ENCODE results near the gene MFAP5. TPM values are rescaled to one million over a fixed set of nuclear protein-coding genes. Genes with fewer than 3 reads are reported as not detected.

Gene MFAP5, protein sequence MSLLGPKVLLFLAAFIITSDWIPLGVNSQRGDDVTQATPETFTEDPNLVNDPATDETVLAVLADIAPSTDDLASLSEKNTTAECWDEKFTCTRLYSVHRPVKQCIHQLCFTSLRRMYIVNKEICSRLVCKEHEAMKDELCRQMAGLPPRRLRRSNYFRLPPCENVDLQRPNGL
- total RNA-seq, result 10 to 100 TPM; 10.9 to 18.4 TPM
- long read RNA-seq, partial matches to known transcripts, result 0 of 5 reads
- long read RNA-seq, other reads (novel, unspliced or antisense), result 0 of 5 reads

DNA sequence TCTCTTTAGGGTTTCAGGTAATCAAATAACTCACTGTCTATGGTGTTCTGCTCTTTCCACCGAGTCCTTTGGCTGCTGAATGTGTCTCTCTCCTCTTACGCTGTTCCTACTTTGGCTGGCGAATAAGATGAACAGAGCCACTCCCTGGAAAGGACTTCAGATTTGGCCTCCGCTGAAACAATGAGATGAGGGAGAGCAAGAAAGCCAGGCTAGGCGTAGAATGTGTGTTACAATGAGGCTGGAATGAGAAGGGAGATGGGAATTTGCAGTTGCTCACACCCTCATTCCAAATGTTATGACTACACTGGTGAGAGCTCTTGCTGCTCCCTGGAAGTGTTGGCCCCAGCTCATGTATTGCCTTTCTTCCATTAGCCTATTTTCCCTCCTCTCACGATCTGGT, at the start of gene MFAP5:
MFAP5 (minus strand) TSS at position 234 of the 400 bp plus-strand sequence. CDS start 722 bp downstream, outside the sequence.
- intact Hi-C loops (cut with DNase I, micrococcal nuclease), result no loop called here
- DNase-seq (no peak), ATAC-seq (no peak)

DNA sequence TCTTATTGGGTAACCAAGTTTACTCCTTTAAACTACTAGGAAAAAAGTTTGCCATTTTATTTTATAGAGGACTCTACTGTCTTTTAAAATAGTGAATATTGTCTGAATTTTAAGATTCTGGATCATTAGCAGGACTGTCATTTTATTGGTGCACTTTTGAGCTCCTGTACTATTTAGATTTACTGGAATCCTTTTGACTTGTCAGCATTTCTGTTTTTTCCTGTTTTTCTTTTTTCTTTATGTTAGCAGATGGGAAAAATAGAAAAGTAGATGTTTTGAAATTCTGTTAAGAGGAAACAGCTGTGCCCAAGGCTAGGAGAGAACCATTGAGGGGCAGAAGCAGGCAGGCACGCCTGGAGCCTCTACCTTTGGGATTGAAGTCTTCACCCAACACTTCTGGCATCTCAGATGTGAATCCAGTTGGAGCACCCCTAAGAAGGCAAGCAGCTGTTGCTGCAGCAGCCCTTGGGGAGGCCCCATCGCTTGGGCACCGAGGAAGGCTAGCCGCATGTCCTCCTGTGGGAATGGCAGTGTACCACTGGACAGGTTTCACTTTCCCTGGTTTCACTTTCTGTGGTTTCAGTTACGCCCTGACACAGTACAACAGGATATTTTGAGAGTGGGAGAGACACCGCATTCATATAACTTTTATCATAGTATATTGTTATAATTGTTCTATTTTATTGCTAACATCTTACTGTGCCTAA, 46.7 kb upstream of the MFAP5 start:
- intact Hi-C loops (cut with DNase I, micrococcal nuclease), result no loop called here
- DNase-seq (peak; percentile 19 to 37), ATAC-seq (peak; percentile 94)

DNA sequence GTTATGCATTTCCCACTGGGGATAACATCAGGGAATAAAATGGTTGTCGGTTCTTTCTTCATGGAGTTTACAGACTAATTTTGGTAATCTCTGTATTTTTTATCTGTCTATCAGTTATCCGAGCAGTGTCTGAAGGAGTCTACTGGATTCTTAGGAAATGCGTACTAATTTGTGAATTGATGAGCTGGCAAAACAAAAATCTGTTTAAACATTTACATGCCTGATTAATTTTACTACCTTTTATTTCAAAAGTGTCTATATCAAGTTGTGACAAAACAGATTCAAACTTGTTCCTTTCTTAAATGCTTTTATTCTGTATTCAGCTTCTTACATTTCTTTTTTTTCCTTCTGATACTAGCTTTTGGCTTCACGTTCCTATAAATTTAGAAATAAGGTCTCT, 39.5 kb upstream of the MFAP5 start:
- no peak for DNase-seq
- intact Hi-C loops (cut with DNase I, micrococcal nuclease), result no loop called here
- no peak for ATAC-seq

DNA sequence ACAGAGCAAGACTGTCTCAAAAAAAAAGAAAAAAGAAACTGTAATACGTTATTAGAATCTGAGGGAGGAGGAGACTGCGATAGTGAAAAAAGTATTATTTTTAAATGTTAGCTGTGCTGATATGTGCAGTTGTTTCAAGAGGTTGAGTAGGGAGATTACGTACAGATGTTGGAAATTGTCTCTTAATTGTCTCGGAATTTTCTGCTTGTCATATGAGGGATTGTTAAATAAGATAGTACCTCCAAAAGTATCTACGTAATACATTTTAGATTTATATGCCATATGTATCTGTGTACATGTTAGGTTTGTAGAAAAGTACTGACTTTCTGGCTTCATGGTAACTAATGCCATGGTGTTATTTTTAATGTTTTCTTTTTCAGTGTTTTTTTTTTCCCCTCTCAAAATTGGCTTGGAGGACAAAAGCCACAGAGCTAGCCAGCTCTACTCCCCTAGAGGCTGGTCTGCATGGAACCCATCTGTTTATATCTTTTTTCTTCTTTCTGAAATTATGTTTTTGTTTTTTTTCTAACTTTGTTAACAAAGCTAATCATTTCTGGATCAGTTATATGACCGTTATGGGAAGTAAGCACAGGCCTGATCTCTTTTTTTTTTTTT, 38.5 kb upstream of the MFAP5 start:
- DNase-seq (no peak), ATAC-seq (no peak)
- intact Hi-C loops (cut with DNase I, micrococcal nuclease), result no loop called here

DNA sequence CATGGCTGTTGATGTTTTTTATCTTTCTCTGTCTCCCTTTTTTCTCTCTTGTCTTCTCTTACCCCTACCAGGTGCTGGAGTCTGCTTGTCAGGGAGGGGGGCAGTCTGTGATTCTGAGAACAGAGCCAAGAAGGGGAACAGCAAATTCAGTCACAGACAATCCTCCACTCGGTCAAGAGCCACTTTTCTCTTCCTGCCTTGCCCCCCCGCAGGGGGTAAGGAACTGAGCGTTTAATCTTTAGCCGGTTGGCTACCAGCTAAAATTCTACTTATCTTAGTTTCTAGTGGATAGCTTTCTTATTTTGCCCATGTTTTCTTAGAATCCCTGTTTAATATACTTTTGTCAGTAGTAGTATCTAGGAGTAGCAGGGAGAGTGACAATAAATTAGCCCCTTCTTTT, 37.1 kb upstream of the MFAP5 start:
- no peak for DNase-seq
- intact Hi-C loops (cut with DNase I, micrococcal nuclease), result no loop called here

DNA sequence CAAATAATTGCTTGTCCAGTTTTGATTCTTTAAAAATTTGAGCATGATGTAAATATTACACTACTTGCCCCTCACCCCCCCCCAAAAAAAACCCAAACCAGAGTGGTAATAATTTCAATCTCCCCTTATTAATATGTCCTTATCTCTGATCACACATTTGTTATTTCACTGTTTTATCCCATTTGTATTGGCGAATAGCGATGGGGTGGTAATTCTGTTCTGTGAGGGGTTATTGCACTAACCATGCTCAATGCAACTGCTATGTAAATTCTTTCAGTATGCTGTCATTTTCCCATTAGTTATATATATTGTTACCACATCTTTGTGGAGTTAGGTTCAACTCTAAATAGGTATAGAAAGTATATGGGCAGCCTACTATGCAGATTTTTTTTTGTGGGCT, 36.3 kb upstream of the MFAP5 start:
- ATAC-seq (no peak), DNase-seq (no peak)
- intact Hi-C loops (cut with DNase I, micrococcal nuclease), result no loop called here

More for the DNA sequence above, 37.1 kb upstream of the MFAP5 start:
- ATAC-seq, result no peak

DNA sequence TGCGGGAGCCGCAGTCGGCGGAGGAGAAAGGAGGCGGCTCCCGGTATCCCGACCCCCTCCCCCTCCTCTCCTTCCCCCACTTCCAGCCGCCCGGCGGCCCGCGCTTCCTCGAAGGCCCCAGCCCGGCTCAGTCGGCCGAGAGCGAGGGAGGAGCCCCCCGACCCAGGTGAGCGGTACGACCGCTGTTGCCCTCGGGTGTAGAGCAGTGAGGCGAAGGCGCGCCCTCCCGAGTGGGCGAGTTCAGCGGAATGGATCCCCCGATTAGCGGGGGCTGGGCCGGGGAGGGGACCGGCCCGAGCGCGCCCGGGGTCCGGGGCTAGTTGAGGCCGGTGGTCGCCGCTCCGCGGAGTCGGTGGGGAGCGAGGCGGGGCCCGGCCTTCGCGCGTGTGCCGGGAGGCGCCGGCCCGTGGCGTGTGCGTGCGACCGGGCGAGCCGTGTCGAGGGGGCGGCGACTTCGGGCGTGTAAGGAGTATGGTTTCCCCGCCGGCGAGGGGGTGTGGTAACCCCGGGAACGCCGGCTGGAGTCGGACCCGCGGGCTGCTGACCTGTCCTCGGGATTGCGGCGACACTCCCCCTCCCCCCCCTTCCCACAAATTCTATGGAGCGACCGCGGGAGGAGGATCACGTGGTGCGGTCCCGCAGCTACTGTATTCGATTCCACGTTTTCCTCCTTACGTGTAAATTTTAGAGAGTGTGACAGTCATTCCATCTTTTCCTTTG, 35.7 kb upstream of the MFAP5 start:
- ATAC-seq (peak; percentile 62), DNase-seq (peak; percentile 50 to 65)
- intact Hi-C loops (cut with DNase I, micrococcal nuclease), result no loop called here

DNA sequence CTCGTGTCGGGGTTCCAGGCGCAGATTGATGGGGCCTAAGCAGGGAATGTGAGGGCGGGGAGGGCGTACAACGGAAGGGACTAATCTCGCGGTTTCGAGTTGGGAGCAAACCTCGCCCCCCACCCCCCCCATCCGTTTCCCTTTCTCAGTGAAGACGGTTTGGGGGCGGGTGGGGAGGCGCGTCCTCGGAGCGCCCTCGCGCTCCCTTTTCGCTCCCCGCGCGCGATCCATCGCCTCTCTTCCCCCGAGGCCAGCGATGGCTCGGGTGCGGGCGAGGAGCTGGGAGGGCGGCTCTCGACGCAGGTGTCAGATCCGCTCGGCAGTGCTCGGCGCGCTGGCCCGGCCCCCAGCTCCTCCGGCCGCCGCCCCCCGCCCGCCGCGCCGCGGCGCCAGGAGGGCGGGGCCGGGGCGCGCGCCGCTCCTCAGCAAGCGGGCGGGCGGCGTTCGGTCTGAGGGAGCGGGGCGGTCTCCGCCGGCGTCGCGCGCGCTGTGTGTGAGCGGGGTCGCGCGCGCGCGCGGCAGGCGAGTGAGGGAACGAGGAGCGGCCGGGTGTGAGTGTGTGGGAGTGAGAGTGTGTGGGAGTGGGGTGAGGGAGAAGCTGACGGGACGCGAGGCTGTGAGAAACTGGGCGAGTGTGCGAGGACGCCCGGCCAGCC, 35.0 kb upstream of the MFAP5 start, which contains the start of gene RIMKLB:
RIMKLB (plus strand) TSS at position 516 of the 656 bp plus-strand sequence. CDS start 15,876 bp downstream, outside the sequence.
- ATAC-seq (peak; percentile 88), DNase-seq (peak; percentile 73 to 79)
- intact Hi-C loops (cut with DNase I, micrococcal nuclease), result no loop called here

DNA sequence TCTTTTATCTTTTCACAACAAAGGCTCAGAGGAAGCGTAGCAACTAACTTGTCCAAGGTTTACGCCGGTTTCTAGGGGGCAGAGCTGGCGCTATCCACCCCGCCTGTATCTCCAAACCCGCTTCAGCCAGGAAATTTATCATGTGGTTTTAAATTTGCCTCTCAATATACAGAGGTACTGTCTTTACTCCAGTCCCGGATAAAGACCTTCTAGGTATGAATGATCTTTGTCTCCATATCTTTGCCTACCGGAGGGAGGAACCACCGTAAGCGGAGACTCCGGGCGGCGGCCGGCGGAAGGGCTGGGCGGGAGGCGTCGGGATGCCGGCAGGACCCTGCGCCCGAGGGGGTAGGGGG, 34.5 kb upstream of the MFAP5 start:
- ATAC-seq (peak; percentile 43), DNase-seq (no peak)
- intact Hi-C loops (cut with DNase I, micrococcal nuclease), result no loop called here

DNA sequence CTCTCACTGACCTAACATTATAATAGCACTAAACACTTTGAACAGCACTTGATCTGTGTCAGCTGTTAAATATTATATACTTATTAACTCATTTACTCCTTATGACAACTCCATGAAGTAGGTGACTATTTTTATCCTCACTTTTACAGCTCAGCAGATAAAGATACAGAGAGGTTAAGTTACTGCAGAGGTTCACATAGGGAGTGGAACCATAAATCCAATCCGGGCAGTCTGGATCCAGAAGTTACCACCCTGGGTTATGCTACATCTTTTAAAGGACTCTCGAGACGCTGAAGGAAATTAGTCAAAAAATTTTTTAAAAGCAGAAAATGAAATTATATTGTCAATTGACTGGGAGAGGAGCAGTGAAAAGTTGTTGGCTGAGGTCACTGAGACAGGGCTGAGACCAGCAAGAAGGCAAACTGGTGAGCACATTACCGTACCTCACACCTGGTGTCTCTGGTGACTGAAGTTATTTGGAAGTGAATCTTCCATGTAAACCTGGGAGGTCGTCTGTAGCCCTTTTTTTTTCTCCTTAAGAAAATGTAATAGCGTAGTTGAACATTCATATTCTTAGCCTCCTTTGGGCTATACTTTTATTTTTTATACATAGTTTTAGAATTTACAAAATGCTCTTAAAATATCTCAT, 33.9 kb upstream of the MFAP5 start:
- intact Hi-C loops (cut with DNase I, micrococcal nuclease), result no loop called here
- ATAC-seq (no peak), DNase-seq (no peak)

DNA sequence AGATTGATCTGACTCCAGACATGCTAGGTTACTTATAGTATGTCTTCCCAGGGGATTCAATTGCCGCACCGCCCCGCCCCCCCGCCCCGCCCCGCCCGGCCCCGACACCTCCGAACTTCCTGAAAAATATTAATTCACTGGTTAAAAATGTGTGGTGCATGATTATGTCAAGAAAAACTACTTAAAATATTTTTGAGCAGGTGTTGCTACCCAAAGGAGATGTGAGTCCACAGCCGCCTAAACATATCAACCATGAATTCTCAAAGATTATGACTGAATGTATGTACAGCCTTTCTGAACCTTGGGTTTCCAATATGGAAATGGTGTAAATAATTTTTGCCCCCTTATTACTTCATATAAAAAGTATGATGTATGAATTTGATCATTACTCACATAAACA, 32.5 kb upstream of the MFAP5 start:
- DNase-seq (no peak), ATAC-seq (no peak)
- intact Hi-C loops (cut with DNase I, micrococcal nuclease), result no loop called here

DNA sequence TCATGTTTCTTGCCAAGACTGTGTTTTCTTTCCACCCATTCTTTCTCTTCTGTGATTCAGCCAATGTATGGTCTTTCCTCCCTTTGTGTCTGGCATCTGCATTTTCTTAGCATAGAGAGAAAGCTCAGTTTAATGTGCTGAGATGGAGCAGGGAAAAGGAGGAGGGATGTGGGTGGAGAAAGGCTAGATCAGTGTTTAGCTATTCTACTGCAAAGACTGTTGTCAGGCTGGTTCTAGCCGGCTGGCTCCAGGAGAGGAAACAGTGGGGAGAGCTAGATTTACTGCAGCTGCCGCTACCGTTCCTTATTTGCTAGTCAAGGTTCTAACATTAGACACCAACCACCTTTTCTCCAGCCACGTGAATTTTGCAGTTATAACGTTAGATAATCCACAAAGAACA, 29.9 kb upstream of the MFAP5 start:
- DNase-seq (peak; percentile 29 to 61), ATAC-seq (peak; percentile 61)
- intact Hi-C loops (cut with DNase I, micrococcal nuclease), result no loop called here

DNA sequence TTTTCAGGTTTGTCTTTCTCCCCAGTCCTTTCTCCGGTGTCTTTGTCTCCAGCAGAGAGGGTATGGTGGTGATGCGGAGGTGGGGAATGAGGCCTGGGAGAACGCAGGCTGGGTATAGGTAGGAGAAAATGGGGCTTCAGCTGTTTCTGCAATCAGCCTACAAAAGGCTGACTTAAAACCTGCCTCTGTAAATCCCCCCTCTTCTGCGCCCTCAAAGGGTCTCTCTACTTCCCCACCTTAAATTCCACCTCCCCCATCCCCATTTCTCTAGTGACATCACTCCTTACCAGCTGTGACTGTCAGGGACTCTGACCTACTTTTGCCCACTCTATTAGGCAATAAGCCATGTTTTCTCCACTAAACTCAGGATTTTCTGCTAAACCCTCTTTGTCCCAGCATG, 27.1 kb upstream of the MFAP5 start:
- no peak for ATAC-seq
- intact Hi-C loops (cut with DNase I, micrococcal nuclease), result loop anchor here (10.0 kb wide), 3 partner anchors 135 to 355 kb away; partner anchors contain the start of gene A2ML1 (in 1 of the 2)
- no peak for DNase-seq

DNA sequence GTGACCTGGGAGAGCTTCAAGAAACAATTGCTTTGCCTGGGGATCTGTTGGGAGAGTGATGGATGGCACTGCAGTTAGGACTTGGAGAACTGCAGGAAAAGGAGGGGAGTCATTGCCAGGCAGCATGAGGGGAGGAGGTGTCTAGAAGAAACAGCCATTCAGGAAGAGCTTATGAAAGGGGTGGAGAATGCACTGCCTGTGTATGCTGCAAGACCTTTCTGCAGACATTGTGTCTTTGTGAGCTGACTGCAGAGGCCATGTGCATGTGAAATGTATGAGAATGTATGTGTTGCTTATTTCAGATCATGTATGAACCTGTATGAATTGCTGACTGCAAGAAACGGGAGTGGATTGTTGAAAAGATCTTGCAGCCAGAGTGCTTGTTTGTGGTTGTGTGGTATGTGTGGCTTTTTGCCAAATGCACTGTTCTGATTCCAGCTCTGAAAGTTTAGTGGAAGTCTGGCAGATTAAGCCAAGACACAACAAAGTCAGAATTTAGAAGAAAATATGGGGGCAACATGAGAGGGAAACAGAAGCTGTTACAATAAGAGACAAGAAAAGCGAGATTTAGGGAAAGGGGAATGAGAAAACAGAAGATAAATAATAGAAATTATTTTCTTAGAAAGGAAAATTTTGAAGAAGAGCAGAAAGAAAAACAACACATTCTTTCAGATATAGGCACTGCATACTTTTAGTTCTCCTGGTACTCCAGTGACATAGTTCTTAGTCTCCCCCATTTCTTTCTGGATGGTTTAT, 25.4 kb upstream of the MFAP5 start:
- ATAC-seq (peak; percentile 69), DNase-seq (peak in 1 of 2 donors; percentile 75)
- intact Hi-C loops (cut with DNase I, micrococcal nuclease), result loop anchor here (10.0 kb wide), 3 partner anchors 137 to 357 kb away; partner anchors contain the start of gene A2ML1 (in 1 of the 2)

DNA sequence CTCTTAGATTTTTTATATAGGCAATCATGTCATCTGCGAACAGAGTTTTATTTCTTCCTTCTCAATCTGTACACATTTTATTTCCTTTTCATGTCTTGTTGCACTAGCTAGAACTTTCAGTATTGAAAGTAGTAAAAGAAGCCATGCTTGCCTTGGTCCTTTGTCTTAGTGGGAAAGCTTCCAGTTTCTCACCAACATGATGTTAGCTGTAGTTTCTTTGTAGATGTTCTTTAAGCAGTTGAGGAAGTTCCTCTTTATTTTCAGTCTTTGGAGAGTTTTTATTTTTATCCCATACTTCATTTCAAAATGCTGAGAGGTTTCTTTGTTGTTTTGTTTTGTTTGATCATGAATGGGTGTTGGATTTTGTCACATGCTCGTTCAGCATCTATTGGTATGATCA, 22.4 kb upstream of the MFAP5 start:
- ATAC-seq, result no peak
- intact Hi-C loops (cut with DNase I, micrococcal nuclease), result loop anchor here (10.0 kb wide), 3 partner anchors 140 to 360 kb away; partner anchors contain the start of gene A2ML1 (in 1 of the 2)
- no peak for DNase-seq

DNA sequence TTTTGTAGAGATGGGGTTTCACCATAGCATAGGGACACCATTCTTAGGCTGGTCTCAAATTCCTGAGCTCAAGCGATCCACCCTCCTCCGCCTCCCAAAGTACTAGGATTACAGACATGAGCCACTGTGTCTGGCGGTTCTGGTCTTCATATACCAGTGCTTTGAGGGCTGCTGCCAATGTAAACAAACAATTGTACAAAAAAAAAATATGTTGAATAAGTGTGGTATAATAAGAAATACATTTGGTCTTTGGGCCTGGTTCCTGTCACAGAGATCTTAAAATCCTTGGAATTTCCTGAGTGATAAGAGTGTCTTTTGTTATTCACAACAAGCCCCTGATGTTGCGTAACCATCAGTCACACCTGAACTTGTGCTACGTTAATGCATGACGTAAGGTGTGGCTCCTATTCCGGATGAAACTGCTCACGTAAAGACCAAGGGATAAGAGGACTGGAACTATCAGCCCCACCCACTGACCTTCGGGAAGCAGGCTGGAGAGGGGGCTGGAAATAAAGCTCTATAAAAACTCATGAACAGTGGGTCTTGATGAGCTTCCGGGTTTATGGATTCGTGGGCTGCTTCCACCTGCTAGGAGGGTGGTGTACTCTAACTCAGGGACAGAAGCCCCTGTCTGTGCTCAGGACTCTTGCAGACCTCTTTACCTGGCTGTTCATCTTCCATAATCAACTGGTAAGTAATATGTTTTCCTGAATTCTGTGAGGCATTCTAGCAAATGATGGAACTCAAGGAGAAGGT, 18.7 kb upstream of the MFAP5 start:
- intact Hi-C loops (cut with DNase I, micrococcal nuclease), result loop anchor here (5.0 to 10.0 kb wide), 4 partner anchors 141 to 363 kb away; partner anchors contain the start of gene A2ML1 (in 2 of the 2)
- DNase-seq (no peak), ATAC-seq (peak; percentile 59)

DNA sequence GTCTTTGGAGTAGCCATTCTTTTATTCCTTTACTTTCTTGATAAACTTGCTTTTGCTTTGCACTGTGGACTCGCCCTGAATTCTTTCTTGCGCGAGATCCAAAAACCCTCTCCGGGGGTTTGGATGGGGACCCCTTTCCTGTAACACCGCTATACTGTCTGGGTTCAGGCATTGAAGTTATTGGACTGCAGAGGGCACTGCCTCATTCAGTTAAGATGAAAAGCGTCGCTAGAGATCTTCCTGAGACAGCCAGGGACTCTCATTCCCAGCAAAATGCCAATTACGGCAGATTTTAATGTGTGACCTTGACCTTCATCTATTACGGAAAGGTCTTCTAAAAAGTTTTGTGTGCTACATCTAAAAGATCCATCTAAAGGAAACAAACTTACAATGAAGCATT, 17.9 kb upstream of the MFAP5 start:
- intact Hi-C loops (cut with DNase I, micrococcal nuclease), result loop anchor here (5.0 to 10.0 kb wide), 4 partner anchors 142 to 364 kb away; partner anchors contain the start of gene A2ML1 (in 2 of the 2)
- DNase-seq (no peak), ATAC-seq (no peak)

Measured in left colon (tissue), 2 donors.